Fibroblast of peridontal ligament (primary cell): Measurements from ENCODE around the gene MELK.
"Not testable (repeated sequence)": the region's sequence is repeated elsewhere in the genome, so short reads cannot be mapped to it uniquely, and the experiment has no call there.

Source experiments
- DNase-seq: peaks from one replicate; pipeline ENCODE4 v3.0.0-alpha.2; 2010; ENCODE audit errors: extremely low read depth

The MELK gene

GRCh38 chr9:36572515-36573418 lies at the start of gene MELK:
Gene MELK, plus strand, starts transcription at chr9:36572895. Its CDS starts 8,787 bp downstream, at chr9:36581682.
- peak; percentile 61 for DNase-seq

GRCh38 chr9:36530224-36530623 lies 42.5 kb upstream of the MELK start:
- no peak for DNase-seq

GRCh38 chr9:36532353-36532752 lies 40.3 kb upstream of the MELK start:
- DNase-seq, result no peak

DNA sequence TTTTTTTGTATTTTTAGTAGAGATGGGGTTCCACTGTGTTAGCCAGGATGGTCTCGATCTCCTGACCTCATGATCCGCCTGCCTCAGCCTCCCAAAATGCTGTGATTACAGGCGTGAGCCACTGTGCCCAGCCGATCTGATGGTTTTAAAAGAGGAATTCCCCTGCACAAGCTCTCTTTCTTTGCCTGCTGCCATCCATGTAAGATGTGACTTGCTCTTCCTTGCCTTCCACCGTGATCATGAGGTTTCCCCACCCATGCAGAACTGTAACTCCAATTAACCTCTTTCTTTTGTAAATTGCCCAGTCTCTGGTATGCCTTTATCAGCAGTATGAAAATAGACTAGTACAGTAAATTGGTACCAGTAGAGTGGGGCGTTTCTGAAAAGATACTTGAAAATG lies 39.0 kb upstream of the MELK start:
- not testable (repeated sequence) for DNase-seq

GRCh38 chr9:36535107-36535506 lies 37.6 kb upstream of the MELK start:
- DNase-seq, result no peak

- no peak for DNase-seq
These were observed 34.8 kb upstream of the MELK start for GRCh38 chr9:36537861-36538260.

- no peak for DNase-seq
These were observed 30.3 kb upstream of the MELK start for GRCh38 chr9:36542355-36542754.

DNA sequence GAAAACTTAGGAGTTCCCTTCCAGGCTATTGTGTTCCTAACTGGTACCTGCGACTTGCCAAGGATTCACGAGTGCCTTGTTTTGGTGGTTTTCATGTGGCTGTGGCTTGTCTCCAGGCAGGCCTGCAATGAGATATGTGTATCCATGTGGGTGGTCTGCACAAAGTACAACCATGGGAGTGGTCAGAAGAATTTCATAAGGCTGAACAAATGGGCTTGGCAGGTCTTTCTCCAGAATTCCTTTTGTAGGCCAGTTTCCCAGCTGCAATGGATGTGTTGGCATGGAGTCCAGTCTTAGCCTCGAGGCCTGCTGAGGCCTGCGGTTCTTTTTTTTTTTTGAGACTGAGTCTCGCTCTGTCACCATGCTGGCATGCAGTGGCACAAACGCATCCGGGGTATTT lies 28.8 kb upstream of the MELK start:
- DNase-seq, result peak; percentile 79

DNA sequence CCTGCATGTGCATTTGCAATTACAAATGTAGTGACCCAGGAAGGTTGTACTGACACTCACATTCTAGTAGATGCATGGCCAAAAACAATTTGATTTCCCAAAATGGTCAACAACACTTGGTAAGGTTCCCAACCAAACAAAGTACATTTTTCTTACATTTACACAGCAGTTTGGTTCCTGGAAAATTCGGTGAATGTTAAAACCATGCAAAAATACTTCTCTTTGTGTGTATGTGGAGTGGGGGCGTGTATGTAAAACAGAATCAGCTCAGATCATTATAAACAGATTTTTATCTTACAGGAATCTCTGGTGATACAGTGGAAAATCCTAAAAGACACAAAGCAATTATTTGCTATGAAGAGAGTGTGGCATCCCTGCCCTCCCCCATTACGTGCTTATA lies 25.1 kb upstream of the MELK start:
- peak; percentile 3 for DNase-seq

GRCh38 chr9:36548454-36548853 lies 24.2 kb upstream of the MELK start:
- no peak for DNase-seq

DNA sequence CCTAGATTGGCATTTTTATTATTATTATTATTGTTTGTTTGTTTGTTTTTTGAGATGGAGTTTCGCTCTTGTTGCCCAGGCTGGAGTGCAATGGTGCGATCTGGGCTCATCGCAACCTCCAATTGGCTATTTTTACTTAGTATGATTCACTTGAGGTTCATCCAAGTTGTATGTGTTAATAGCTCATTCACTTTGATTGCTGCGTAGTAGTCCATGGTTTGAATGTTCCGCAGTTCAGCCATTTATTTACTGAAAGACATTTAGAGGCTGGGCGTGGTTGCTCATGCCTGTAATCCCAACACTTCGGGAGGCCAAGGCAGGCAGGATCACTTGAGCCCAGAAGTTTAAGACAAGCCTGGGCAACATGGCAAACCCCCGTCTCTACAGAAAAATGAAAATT lies 22.6 kb upstream of the MELK start:
- no peak for DNase-seq

GRCh38 chr9:36550631-36551098 lies 22.0 kb upstream of the MELK start:
- not testable (repeated sequence) for DNase-seq

GRCh38 chr9:36551129-36551528 lies 21.6 kb upstream of the MELK start:
- DNase-seq, result peak; percentile 29

- DNase-seq, result no peak
These were observed 20.8 kb upstream of the MELK start for GRCh38 chr9:36551910-36552309.

DNA sequence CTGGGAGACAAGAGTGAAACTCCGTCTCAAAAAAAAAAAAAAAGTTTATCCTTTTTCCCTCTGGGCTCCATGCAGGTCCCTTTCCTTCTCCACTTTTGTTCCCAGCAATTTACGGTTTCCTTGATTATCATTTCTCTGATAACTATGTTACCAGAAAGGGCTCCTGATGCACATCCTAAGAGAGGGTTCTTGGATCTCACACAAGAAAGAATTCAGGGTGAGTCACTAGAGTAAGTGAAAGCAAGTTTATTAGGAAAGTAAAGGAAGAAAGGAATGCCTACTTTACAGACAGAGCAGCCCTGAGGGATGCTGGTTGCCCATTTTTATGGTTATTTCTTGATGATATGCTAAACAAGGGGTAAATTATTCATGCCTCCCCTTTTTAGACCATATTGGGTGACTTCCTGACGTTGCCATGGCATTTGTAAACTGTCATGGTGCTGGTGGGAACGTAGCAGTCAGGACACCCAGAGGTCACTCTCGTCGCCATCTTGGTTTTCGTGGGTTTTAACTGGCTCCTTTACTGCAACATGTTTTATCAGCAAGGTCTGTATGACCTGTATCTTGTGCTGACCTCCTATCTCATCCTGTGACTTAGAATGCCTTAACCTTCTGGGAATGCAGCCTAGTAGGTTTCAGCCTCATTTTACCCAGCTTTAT lies 13.5 kb upstream of the MELK start:
- DNase-seq, result peak; percentile 45

- peak; percentile 36 for DNase-seq
These were observed 11.9 kb upstream of the MELK start for GRCh38 chr9:36560771-36561170.

- not testable (repeated sequence) for DNase-seq
These were observed 9.9 kb upstream of the MELK start for GRCh38 chr9:36562801-36563200.

DNA sequence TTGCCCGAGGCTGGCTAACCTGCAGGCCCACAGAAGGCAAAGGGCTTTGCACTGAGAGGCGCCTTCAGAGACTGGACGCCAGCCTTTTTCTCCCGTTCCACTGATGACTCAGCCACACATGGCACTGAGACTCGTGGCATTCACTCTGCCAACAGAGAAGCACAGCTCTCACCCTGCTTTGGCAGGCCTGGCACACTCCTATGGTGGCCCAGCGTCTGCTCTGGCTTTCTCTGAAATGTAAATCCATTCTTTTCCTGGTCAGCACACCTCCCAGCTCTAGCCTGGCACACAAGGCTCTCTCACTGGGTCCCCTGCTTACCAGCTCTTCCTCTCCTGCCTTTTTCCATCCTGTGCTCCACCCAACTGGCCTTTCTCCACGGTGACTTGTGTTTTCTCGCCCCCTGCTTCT lies 5.9 kb upstream of the MELK start:
- DNase-seq, result peak; percentile 68

DNA sequence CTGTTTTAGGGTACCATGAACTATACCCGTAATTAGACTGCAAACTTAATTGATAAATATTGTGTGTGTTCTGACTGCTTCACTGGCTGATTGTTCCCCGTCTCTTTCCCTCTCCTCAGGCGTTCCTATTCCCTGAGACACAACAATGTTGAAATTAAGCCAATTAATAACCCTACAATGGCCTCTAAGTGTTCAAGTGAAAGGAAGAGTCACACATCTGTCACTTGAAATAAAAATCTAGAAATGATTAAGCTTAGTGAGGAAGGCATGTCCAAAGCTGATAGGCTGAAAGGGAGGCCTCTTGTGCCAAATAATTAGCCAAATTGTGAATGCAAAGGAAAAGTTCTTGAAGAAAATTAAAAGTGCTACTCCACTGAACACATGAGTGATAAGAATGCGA lies 4.0 kb upstream of the MELK start:
- DNase-seq, result not testable (repeated sequence)

GRCh38 chr9:36571333-36571732 lies 1.4 kb upstream of the MELK start:
- no peak for DNase-seq

DNA sequence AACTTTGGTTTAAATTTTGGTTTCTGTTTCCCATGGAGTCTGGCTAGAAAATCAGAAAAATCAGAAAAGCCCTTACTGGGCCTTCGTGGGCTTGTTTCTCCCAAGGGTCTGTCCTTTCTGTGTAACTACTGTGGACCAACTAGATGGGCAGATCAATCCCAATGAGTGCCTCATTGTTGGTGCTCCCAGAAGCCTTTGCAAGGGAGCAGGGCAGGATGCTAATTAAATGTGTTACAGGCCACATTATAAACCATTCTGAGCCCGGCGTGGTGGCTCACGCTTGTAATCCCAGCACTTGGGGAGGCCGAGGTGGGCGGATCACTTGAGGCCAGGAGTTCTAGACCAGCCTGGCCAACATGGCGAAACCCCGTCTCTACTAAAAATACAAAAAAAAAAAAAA lies 1.4 kb downstream of the MELK start:
- DNase-seq, result not testable (repeated sequence)

- peak; percentile 70 for DNase-seq
These were observed 2.8 kb downstream of the MELK start for GRCh38 chr9:36575411-36575882.

DNA sequence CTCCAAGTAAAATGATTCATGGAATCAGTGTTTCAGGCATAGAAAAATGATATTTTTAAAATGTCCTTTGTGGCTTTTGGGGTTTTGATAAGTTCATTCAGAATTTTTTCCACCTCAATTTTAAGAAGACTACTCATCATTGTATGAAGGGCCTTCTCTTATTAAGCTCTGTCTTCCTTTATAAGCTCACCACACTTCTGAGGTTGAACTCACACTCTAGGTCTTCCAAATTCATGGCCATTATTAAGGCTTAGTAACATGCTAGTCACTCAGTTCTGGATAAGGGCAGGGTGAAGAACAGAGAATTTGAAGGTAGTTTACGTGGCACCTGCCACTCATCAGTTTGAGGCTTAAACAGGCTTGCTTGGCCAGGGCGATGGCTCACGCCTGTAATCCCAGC lies 4.2 kb downstream of the MELK start:
- peak; percentile 31 for DNase-seq
